Ureter (tissue), 1 donor: ENCODE results near the gene STOX2. TPM values are rescaled to one million over a fixed set of nuclear protein-coding genes. Genes with fewer than 3 reads are reported as not detected.

Experiments
- DNase-seq: peaks from one replicate; pipeline ENCODE4 v3.0.0-alpha.2; 2020; ENCODE audit warnings: low spot score
- total RNA-seq: library from RNA; stranded (reverse); gene quantifications from one replicate; pipeline ENCODE4 v1.2.4, GENCODE V29; 2023
- donor health status: DM: yes; HTN: yes; CAD: no.

STOX2 gene
- total RNA-seq, 1 donor from 2014 or later = 38.1 TPM

DNA sequence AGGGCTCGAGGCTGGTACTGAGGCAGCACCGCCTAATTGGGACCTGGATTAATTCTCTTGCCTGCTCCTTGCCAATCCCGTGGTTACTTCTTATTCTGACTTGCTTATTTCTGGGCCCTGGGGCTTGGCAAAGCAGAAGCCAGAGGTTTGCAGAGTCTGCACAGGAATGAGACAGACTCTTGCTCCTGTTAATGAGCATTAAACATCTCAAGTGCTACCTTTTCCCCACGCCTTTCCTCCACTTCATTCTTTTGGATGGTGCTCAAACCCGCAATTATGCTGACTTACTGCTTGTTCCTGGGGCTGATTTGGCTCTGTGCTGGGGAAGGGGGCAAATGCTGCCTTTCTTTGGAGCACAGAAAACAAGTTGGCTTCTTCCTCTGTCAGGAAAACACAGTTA, 16.5 kb upstream of the STOX2 start:
- DNase-seq = no peak

DNA sequence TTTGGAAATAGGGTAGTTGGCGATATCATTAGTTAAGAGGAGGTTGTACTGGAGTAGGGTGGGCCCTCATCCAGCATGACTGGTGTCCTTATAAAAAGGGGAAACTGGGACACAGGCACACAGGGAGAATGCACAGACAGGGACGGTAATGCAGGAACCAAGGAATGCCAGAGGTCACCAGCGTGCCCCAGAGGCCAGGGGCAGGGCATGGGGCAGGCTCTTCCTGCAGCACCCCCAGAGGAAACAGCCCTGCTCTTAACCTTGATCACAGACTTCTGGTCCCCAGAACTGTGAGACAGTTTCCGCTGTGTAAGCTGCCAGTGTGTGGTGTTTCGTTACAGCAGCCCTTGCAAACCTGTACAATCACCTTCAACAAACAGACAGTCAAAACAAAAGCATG, 15.9 kb upstream of the STOX2 start:
- DNase-seq = no peak

DNA sequence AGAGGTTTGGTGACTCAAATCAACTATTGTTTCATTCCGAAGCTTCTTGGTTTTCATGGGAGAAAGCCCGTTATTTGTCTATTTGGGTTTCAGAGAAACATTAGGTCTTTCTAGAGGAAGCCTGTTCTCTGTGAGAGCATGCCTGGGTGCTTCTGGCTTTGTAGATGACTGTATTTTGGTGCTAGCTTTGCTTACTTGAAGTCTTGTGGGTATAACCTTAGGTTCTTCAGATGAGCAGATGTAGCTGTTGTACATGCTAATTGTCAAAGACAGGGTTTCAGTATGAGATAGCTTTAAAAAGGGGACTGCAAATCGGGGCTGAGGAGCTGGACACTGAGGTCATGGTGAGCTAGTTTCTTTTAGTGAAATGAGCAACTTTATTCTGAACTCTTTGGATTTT, 7.9 kb upstream of the STOX2 start:
- DNase-seq = no peak

DNA sequence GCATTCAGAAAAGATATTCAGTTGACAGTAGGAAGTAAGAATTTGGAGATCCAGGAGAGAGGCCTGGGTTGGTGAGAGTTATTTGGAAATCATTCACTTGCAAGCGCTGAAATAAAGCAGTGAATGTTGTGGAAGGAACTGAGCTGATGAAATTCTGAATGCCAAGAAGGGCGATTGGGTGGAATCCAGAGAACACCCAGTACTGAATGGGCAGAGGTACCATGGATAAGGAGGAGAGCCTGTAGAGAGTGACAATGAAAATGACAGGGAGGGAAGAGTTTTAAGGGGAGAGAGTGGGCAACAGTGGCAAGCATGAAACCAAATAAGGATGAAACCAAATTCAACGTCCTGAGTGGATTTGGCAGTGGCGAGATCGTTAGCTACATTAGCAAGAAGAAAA, 6.7 kb upstream of the STOX2 start:
- no peak for DNase-seq

DNA sequence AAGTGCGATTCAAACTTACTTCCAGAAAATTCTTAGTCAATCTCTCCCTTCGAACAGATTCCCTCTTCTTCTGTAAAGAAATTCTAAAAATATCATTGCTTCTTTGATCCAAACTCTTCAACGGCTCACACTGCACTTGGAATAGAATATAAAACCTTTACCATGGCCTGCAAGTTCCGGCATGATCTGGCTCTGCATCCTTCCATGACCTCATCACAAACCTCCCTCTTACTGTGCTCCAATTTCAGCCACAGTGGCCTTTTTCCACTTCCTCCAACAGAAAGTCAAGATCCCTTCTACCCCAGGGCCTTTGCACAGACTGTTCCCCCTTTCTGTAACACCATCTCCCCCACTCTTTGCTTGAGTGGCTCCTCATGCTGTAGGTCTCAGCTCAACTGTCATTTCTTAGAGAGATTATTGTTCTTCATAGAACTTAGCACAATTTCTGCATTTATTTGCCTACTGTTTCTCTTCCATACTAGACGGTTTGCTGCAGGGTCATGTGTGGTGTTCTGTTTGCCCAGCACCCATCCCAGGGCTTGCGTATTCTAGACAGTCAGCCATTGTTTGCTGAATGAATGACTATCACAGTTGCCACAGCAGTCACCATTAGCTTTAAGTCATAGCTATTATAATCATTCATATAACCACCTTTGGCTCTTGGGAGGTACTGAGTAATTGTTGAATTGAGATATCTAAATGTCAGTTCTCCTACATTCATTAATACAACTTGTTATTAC, 1.9 kb upstream of the STOX2 start:
- DNase-seq = no peak

DNA sequence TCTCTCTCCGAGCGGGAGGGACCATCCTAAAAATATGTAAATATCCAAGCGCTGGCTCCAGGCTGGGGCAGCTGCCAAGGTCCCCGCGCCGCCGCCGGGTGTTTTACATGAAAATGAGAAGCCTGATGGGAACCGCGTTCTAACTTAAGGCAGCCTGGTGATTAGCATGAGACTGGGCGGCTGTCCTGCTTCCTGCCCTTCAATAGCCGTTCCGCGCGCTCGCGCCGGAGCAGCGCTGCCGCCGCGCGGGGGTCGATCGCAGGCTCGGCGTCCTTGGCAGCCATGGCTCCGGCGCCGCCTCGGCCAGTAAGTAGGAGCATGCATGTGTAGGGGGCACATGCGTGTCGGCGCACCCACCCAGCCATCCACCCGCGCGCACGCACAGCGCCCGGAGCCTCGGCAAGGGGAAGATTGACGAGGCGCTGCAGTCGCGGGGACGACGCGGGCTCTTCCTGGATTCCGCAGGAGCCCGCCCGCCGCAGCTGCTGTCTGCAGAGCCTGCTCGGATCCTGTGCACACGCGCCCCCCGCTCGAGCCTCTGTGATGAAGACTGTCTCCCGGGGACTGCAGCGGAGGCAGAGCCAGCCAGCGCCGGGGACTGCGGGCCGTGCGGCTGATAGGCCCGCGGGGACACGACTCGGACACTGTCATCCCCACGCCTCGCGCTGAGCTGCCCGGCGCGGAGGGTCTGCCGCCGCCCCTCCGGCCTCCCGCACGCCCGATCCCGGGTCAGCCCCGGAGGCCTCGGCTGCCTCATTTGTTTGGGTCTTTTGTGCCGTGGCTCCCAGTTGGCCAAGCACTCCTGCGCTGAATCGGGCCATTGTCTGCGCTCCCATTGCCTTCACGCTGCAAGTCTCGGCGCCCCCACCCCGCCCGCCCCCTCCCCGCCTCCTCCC, 734 bp downstream of the STOX2 start:
- DNase-seq = no peak

DNA sequence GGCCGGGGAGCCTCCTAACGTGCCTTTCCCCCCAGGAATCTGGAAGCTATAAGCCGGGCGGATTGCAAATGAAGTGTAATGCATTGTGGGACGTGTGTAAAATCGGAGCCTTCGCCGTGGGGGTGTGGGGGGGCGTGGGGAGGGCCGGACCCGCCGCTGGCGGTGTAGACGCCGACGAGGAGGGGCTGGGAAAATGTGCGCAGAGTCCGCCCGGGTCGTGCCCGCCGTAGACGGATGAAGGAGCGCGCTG, 1.3 kb downstream of the STOX2 start:
- DNase-seq = no peak

DNA sequence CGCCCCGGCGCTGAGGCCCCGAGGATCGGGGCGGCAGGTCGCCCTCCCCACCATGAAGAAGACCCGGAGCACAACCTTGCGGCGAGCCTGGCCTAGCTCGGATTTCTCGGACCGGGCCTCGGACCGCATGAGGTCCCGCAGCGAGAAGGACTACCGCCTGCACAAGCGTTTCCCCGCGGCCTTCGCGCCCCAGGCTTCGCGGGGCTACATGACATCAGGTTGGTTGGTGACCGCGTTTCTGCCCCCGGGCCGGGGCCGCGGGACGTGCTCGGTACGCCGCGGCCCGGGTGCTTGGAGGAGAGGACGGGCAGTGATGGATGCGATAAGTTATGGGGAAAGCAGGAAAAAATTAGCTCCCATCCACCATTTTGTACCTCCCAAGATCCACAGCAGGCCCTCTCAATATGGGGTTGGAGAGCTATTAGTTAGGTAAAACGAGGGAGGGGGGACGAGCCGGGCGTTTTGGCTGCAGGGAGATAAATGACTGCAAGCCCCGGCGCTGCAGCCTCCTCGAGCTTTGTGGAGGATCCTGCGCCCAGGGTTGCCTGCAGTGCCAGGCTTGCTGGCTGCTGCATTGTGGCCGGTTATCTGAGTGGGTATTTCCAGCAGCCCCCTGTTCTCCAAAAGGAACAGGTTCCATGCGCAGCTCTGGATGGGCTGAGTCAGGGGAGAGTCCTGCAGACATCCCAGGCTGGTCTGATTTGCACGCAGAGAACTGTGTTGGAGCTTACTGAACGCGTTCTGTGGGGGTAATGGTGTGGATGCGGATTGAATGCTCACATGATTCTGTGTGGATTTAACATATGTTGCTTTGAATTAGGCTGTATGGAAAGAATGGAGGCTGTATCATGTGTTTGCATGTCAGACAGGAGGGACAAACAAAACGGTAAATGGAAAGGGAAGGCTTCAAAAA, 1.9 kb downstream of the STOX2 start:
- no peak for DNase-seq

DNA sequence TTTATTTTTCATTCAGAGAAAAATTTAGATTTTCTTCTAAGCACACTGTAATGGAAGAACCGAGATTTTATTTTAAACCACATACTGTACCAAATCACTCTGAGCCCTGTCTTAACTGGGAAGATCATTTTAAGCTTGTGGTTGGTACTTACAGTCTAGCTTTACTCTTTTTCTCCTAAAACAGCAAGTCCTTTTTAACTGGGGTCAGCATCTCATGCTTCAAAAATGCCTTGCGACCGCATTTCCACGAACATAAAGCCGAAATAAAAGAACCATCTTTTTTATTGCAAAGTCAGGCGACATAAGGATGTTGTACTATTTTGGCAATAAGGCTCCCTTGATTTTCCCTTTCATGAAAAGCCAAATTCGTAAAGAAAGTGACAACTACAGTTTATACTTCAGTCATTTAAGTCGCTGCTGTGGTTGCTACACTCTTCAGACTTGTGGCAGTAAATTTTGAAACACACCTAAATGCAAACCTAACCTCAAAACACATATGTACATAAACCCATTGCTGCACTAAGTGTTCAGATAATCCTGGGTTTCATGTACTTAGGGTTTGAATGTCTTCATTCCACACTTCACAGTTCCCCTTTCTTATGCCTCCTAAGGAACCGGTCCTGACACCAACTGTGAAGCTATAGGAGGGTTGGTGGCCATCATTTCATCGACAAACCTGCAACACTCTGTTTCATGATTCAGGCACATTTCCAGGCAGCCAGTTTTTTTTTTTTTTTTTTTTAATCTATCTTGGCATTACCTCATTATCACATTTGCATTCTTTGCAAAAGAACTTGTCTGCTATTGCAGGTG, 3.0 kb downstream of the STOX2 start:
- no peak for DNase-seq

DNA sequence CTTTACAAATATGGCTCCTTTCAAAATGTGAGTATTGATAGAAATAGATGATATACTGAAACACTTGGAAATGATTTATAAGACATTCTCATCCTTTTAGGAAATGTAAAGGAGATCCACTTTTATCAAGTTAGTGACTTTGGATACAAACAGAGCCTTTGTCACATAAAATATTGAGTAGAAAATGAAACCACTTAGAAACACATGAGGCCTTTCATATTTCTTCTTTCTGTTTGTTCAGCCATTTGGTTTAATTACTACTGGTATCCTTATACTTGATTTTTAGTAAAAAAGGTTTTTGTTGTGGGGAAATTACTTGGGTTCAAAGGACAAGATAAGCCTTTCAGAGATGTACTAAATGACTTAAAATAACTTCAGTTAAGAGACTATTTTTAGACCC, 4.1 kb downstream of the STOX2 start:
- no peak for DNase-seq

DNA sequence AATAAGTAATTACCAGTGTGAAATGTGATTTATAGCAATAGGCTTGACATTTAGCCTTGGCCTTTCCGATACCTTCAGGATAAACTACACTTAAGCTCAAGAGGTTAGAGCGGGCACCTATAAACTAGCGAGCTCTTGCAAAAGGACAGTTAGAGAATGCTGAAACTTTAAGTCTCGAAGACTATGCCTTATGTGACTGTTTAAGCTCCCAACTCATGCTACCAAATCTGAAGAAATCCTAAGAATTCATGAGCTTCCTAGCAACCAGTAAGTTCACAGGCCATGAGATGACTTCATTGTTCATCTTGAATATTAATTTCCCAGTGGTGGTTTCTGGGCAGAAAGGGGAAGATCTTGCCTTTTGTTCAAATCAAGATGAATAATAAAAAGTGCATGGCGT, 4.7 kb downstream of the STOX2 start:
- DNase-seq = no peak

DNA sequence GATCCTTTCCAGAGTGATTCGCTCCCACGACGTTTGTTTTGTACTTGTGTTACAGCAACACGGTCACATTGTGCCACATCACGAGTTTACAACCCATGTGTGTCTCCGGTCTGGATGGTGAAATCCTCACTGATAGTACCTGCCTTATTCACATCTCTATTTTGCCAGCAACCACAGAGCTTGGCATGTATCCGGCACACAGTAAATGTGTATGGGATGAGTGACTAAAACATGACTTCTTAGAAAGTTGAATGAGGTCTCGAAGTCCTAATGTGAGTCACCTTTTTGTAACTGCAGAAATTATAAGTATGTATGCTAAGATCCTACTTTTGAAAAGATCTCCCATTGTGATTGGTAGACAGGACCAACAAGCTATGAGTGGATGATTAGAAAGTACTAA, 7.5 kb downstream of the STOX2 start:
- DNase-seq = no peak

DNA sequence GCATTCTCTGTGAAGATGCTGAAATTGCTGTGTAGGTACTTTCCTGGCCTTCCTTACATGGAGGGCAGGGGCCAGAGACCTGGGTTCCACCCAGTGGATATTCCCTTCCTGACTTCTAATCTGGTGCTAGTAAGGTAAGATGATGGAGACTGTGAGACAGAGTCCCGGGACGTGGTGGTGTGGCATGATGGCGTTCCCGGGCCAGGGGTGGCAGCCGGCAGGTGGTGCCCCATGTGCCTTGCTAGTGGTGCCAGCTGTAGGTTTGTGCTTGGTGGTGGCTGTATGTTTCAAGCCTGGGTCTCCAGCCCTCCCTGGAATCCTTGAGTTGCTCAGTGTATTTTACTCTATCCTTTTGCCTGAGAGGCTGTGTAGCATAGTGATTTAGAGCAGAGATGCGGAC, 10.9 kb downstream of the STOX2 start:
- no peak for DNase-seq

DNA sequence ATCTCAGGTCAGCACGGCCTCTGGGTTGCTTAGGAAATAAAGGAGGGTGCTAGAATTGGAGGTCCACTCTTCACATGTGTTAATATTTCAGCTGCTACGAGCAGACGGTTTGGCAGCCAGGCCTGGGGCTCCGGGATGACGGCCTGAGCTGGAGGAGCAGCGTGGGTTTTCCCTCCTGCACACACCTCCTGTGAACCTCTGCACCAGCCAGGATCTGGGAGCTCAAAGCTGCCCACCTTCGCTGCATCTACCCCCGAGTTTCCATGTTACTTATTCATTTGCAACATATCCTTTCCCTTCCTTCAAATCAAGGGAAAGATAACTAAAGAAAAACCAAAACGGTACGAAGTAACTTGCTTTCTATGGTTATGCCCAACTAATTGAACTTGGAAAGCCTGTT, 13.6 kb downstream of the STOX2 start:
- no peak for DNase-seq

DNA sequence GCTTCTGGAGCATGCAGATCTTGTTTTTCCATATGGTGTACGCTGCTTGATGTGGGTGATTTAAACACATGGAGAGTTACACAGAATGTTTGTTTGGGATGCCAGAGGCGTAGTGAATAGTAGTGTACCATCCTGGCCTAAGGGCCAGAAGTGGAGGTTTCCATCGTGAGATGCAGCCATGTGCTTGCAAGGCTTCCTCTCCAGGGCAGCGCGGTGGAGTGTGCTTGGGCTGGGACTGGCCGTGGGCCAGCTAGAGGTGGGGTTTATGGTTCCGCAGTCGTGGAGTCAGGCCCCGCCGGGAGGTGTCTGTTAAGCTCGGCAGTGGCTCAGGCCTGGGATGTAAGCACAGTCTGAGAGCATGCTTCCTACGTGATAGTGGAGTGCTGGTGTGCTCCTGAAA, 14.0 kb downstream of the STOX2 start:
- no peak for DNase-seq

DNA sequence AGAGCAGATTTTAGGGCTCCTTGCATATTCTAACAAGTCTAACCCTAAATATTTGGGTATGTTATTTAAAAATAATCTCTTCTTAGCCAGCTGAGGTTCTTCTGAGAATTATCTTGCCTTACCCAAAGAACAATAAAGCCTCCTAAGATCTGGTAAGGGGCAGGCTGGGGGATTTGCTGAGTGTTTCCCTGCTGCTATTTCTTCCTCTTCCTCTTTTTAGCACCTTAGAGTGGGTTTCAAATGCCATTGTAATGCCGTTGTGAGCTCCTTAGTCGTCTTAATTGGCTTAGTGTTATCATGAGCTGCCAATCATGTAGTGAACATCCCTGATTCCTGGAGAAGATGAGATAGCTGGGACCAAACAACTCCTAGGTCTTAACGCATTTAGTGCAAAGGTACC, 15.4 kb downstream of the STOX2 start:
- DNase-seq = no peak

DNA sequence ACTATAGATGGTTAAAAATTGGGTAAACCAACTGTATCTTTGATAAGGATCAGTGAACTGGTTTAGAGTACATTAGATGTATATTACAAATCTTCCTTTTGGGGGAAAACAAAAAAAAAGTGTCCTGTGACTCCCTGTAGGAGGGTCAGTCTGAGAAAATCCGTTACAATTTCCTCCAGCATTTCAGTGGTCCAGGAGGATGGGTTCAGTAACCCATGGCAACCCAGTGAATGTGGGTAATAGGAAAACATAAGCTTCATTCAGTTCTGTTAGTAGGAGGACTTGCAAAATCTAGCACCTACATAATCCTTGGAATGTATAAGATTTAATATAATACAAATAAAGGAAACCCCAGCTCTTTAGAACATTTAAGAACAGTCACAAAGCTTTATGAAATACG, 16.2 kb downstream of the STOX2 start:
- no peak for DNase-seq

DNA sequence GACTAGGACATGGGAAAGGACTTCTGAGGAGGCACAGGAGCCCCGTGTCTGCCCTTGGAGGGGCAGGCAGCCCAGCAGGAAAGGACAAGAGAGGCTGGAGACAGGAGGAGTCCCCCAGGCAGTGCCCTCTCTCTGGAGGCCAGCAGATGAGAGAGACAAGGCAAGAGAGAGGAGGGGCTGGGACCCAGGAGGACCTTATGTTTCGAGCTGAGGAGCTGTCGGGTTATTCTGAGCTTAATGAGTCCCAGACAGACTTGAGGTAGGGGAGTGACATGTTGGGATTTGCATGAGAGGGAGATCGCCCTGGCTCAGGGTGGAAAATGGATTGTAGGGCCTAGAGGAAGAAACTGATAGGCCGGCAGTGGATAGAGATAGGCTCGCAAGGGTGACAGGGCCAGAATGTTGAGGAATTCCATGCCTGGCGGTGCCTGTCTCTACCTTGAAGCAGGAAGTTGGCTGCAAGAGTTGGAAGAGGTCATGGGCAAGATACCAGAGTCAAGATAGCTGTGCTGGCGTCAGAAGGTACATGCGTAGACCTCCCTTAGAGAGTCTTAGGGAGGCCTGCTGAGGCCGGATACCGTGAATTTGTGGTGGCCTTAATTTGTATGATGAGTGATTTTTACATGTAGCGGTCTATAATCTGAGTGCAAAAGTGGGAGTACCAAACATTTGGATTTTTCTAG, 19.4 kb downstream of the STOX2 start:
- no peak for DNase-seq

DNA sequence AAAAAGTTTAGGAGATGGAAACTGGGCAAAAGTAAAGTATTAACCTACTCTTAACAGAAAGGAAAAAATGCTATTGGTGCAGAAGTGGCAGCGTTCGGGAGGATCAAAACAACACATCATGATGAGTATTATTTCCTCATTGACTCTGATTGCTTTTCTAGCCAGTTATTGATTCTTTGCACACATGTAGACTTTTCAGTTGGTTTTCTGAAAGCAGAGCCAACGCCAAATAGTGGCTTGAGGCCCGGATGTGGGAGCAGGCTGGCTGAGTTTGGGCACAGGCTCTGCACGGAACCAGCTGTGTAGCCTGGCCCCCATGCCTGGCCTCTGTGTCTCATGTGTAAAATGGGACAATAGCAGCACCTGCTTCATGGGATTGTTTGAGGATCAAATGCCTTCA, 21.8 kb downstream of the STOX2 start:
- DNase-seq = no peak

DNA sequence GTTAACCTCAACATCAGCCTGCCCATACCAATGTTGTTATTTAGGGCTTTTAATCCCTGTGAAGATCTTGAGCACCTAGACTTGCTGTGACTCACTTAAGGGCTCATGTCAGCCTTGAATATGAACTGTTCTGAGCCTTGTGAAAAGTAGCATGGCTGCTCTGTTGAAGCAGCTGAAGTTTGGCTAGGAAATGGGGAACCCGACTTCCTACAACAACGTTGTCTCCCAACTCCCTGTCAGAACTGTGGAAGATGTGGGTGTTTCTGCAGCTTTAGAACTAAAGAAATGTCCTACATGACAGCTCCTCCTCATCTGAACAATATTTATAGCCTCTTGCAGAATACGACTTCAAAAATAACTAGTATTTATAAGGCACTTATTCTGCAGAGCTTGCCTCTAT, 27.5 kb downstream of the STOX2 start:
- DNase-seq = no peak

DNA sequence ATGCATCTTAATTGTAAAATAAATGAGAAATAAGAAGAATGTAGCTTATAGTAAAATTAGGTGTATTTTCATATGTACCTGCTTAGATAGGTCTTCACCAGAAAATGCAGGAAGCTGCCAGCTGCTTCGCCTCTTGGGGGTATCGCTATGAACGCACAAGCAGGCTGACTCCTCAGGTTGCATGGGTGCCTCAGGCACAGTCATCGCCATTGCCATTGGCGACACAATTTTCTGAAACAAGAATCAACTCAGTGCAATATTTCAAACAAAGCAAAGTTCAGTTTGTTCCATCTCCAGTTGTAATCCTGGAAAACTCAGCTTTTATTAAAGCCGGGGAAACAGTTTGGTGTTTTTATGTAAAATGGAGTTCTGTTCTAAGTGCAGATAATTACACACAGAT, 29.7 kb downstream of the STOX2 start:
- DNase-seq = no peak
